SU-DHL-6 (cell line): Measurements from ENCODE around the gene ZBTB38.

Source experiments
- EZH2phosphoT487 ChIP-seq: fragments of 200-600 bp; sonication (generic), shearing (Covaris generic); conservative IDR thresholded peaks from 2 replicates; pipeline ENCODE4 v1.6.1; 2018; ENCODE audit warnings: mild to moderate bottlenecking, antibody characterized with exemption, low read length, moderate library complexity, mixed read lengths
- TF ChIP-seq, protein P1 (sequence below): fragments of 200-600 bp; sonication (generic); IDR thresholded peaks from one replicate; pipeline ENCODE4 v1.5.1; 2017; ENCODE audit warnings: antibody characterized with exemption, mild to moderate bottlenecking, low read length, moderate library complexity; ENCODE audit not compliant: insufficient read depth, poor library complexity, severe bottlenecking

GRCh38 chr3:141336672-141337522 lies 31.4 kb upstream of the ZBTB38 start:
- TF ChIP-seq, protein P1, sequence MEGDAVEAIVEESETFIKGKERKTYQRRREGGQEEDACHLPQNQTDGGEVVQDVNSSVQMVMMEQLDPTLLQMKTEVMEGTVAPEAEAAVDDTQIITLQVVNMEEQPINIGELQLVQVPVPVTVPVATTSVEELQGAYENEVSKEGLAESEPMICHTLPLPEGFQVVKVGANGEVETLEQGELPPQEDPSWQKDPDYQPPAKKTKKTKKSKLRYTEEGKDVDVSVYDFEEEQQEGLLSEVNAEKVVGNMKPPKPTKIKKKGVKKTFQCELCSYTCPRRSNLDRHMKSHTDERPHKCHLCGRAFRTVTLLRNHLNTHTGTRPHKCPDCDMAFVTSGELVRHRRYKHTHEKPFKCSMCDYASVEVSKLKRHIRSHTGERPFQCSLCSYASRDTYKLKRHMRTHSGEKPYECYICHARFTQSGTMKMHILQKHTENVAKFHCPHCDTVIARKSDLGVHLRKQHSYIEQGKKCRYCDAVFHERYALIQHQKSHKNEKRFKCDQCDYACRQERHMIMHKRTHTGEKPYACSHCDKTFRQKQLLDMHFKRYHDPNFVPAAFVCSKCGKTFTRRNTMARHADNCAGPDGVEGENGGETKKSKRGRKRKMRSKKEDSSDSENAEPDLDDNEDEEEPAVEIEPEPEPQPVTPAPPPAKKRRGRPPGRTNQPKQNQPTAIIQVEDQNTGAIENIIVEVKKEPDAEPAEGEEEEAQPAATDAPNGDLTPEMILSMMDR: no peak
- TF ChIP-seq EZH2phosphoT487: no peak
